CD14-positive monocyte (primary cell): ENCODE measurements around the gene ADAMTS17. TPM values are rescaled to one million over a fixed set of nuclear protein-coding genes. Genes with fewer than 3 reads are reported as not detected.

Experiments used
- DNase-seq, 3 donors: peaks; one replicate each; pipeline ENCODE4 v3.0.0-alpha.2; 2011 to 2022
- H2AFZ ChIP-seq: 2 replicates; pipeline ENCODE4 v1.6.0; 2012; ENCODE audit warnings: mild to moderate bottlenecking, low read depth, low read length, inconsistent platforms; ENCODE audit not compliant: insufficient read depth, poor library complexity, severe bottlenecking
- H3K27ac ChIP-seq, 2 donors: 1 replicate in 1 of 2; 2 replicates in 1 of 2; pipeline ENCODE4 v1.5.1; 2012 to 2013; ENCODE audit warnings: low read length in 2 of 2, control low read depth in 1 of 2, inconsistent platforms in 1 of 2, low read depth in 1 of 2, mild to moderate bottlenecking in 1 of 2
- H3K27me3 ChIP-seq, 2 donors: one replicate each; pipeline versions ENCODE4 v1.6.0 to v1.6.1; 2011 to 2013; ENCODE audit warnings: low read length in 2 of 2; ENCODE audit not compliant: control insufficient read depth in 2 of 2, insufficient read depth in 2 of 2
- H3K36me3 ChIP-seq, 2 donors: replicated peaks in 1 of 2; 1 replicate in 1 of 2; 2 replicates in 1 of 2; pipeline versions ENCODE4 v1.5.1 to v1.6.1; 2012 to 2013; ENCODE audit warnings: low read length in 2 of 2, control low read depth in 1 of 2, inconsistent platforms in 1 of 2, mild to moderate bottlenecking in 1 of 2; ENCODE audit not compliant: insufficient read depth in 2 of 2, control insufficient read depth in 1 of 2
- H3K4me1 ChIP-seq, 2 donors: 1 replicate in 1 of 2; 2 replicates in 1 of 2; pipeline versions ENCODE4 v1.5.1 to v1.6.1; 2012 to 2013; ENCODE audit warnings: low read length in 2 of 2, control low read depth in 1 of 2, inconsistent platforms in 1 of 2, mild to moderate bottlenecking in 1 of 2, moderate library complexity in 1 of 2; ENCODE audit not compliant: insufficient read depth in 2 of 2, control insufficient read depth in 1 of 2
- H3K4me2 ChIP-seq: replicated peaks from 2 replicates; pipeline ENCODE3; 2012; ENCODE audit warnings: low read length, moderate library complexity, mild to moderate bottlenecking; ENCODE audit not compliant: poor library complexity, severe bottlenecking; ENCODE audit errors: extremely low read depth
- H3K4me3 ChIP-seq, 3 experiments: fragments of 200-600 bp in 1 of 3; sonication (generic) in 1 of 3; replicated peaks in 1 of 3; 1 replicate in 2 of 3; 2 replicates in 1 of 3; pipeline ENCODE4 v1.5.1; 2011 to 2013; ENCODE audit warnings: low read length in 3 of 3, mild to moderate bottlenecking in 3 of 3, control low read depth in 2 of 3, low read depth in 2 of 3, inconsistent platforms in 1 of 3, moderate library complexity in 1 of 3
- H3K79me2 ChIP-seq: 2 replicates; pipeline ENCODE4 v1.6.0; 2012; ENCODE audit warnings: mild to moderate bottlenecking, control low read depth, inconsistent platforms, low read length, moderate library complexity; ENCODE audit not compliant: insufficient read depth
- H3K9ac ChIP-seq: 2 replicates; pipeline ENCODE4 v1.6.0; 2017; ENCODE audit warnings: low read length, mild to moderate bottlenecking; ENCODE audit not compliant: insufficient read depth, poor library complexity, severe bottlenecking
- H3K9me3 ChIP-seq, 2 donors: replicated peaks in 1 of 2; 1 replicate in 1 of 2; 2 replicates in 1 of 2; pipeline versions ENCODE4 v1.5.1 to v1.6.1; 2012 to 2013; ENCODE audit warnings: low read length in 2 of 2, control low read depth in 1 of 2; ENCODE audit not compliant: control insufficient read depth in 1 of 2, insufficient read depth in 1 of 2
- H4K20me1 ChIP-seq: 2 replicates; pipeline ENCODE4 v1.6.0; 2012; ENCODE audit warnings: mild to moderate bottlenecking, low read length, control low read depth, moderate library complexity; ENCODE audit not compliant: insufficient read depth
- H3K27ac Mint-ChIP-seq, 7 donors: one replicate each; pipeline ENCODE4 v1.8.0; 2020; ENCODE audit warnings: mild to moderate bottlenecking in 7 of 7, mixed read lengths in 7 of 7, moderate library complexity in 6 of 7, inconsistent platforms in 2 of 7
- H3K27me3 Mint-ChIP-seq, 3 donors: one replicate each; pipeline ENCODE4 v1.8.0; 2021 to 2022; ENCODE audit warnings: low read depth in 3 of 3, mild to moderate bottlenecking in 3 of 3, mixed read lengths in 3 of 3, moderate library complexity in 3 of 3, inconsistent platforms in 1 of 3
- H3K36me3 Mint-ChIP-seq, 2 donors: one replicate each; pipeline ENCODE4 v1.8.0; 2020; ENCODE audit warnings: mixed read lengths in 2 of 2, inconsistent platforms in 1 of 2, mild to moderate bottlenecking in 1 of 2
- H3K4me1 Mint-ChIP-seq: one replicate; pipeline ENCODE4 v1.8.0; 2020; ENCODE audit warnings: mild to moderate bottlenecking, mixed read lengths
- H3K4me3 Mint-ChIP-seq, 2 donors: one replicate each; pipeline ENCODE4 v1.8.0; 2020; ENCODE audit warnings: mild to moderate bottlenecking in 2 of 2, mixed read lengths in 2 of 2, moderate library complexity in 1 of 2
- H3K9me3 Mint-ChIP-seq, 7 donors: one replicate each; pipeline ENCODE4 v1.8.0; 2020 to 2022; ENCODE audit warnings: mixed read lengths in 7 of 7, mild to moderate bottlenecking in 6 of 7, moderate library complexity in 6 of 7, inconsistent platforms in 2 of 7
- WGBS: methylation state at CpG from one replicate; pipeline ENCODE4 v1.1.5; 2013; ENCODE audit warnings: missing lambda C conversion rate; ENCODE audit not compliant: insufficient coverage; 5-methylcytosine and 5-hydroxymethylcytosine counted together
- intact Hi-C, 2 donors: fragments of 100-400 bp; cut with micrococcal nuclease; formaldehyde crosslinking; loops; one replicate each; pipeline versions ENCODE4 v1.15.0 to v1.15.1; 2023
- polyA plus RNA-seq, 3 donors: library from polyadenylated mRNA; depleted of rRNA in 1 of 3; unstranded in 2 of 3; stranded (reverse) in 1 of 3; fragments of 300-500 nt in 2 of 3; fragments of >200 nt in 1 of 3; fragmentation: Illumina TruSeq in 2 of 3; gene quantifications; 1 replicate in 2 of 3; 2 replicates in 1 of 3; pipeline ENCODE4 v1.2.3, GENCODE V29; 2012 to 2021
- TF ChIP-seq, protein P1 (sequence below): fragments of 200-600 bp; IDR thresholded peaks from one replicate; pipeline ENCODE4 v1.8.0; 2022; ENCODE audit warnings: antibody characterized with exemption, mild to moderate bottlenecking

The ADAMTS17 gene
- polyA plus RNA-seq, 3 donors, result 0.03 to 0.25 TPM; not detected in 1

DNA sequence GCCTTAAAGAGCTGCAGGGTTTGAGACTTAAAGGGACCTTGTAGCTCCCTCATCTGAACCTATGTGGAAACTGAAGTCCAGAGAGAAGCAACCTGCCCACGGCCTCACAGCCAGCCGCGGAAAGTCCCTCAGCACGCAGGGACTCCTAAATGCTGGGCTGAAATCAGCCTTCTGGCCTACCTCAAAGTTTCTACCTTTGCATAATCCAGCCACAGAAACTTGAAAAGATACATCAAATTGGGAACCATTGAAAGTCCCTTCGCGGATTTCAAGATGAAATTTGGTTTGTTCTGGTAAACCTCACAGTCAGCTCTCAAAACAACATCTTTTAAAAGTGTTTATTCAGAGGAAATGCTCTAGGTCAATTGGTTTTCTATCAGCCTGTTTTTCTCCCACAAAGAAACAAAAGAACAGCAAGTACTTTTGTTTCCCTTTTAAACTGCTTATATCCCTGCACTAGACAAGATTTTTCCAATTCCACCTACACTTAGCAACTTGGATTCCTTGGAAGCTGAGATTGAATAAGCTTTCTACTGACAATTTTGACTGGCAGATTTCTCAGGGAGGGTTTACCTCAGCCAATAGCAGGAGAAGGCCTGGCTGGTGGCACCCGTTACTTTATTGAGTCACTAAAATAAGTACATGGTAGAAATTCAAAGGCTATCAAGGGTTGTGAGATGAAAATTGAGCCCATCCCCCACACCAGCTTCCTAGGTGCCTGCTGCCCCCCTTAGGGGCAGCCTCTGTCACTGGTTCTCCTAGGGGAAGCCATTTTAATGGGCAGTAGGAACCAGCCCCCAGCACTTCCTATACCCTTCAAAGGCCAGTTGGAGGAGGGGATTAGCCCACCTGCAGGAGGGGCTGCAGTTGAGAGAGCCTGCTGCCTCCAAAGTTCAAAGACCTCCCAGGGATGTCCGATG lies 171.2 kb downstream of the ADAMTS17 start:
- Histone ChIP-seq H2AFZ (no peak overlapping the region), H3K36me3 (no peaks in the 10 kb centered on the region), H3K4me2 (no peak overlapping the region), H3K9ac (no peak overlapping the region), H4K20me1 (no peaks in the 10 kb centered on the region), H3K4me1 (no peaks in the 10 kb centered on the region), H3K27me3 (no peaks in the 10 kb centered on the region), H3K9me3 (peaks cover 53 to 59% of the 10 kb centered on the region in 2 donors), H3K27ac (no peak overlapping the region), H3K4me3 (no peak overlapping the region), H3K79me2 (no peaks in the 10 kb centered on the region)
- no peaks in the 10 kb centered on the region for H3K36me3 Mint-ChIP-seq
- no peak overlapping the region for H3K4me3 Mint-ChIP-seq
- no peak for DNase-seq
- TF ChIP-seq, protein P1, sequence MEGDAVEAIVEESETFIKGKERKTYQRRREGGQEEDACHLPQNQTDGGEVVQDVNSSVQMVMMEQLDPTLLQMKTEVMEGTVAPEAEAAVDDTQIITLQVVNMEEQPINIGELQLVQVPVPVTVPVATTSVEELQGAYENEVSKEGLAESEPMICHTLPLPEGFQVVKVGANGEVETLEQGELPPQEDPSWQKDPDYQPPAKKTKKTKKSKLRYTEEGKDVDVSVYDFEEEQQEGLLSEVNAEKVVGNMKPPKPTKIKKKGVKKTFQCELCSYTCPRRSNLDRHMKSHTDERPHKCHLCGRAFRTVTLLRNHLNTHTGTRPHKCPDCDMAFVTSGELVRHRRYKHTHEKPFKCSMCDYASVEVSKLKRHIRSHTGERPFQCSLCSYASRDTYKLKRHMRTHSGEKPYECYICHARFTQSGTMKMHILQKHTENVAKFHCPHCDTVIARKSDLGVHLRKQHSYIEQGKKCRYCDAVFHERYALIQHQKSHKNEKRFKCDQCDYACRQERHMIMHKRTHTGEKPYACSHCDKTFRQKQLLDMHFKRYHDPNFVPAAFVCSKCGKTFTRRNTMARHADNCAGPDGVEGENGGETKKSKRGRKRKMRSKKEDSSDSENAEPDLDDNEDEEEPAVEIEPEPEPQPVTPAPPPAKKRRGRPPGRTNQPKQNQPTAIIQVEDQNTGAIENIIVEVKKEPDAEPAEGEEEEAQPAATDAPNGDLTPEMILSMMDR, result no peak
- 83% methylated on average over 5 of the region's 8 CpGs for WGBS
- peaks cover 3 to 38% (median 20%) of the 10 kb centered on the region in 7 donors for H3K9me3 Mint-ChIP-seq
- peaks cover 0 to 2% (median 2%) of the 10 kb centered on the region in 3 donors for H3K27me3 Mint-ChIP-seq
- intact Hi-C loops, result no loop called here
- no peak overlapping the region for H3K27ac Mint-ChIP-seq
- no peaks in the 10 kb centered on the region for H3K4me1 Mint-ChIP-seq

DNA sequence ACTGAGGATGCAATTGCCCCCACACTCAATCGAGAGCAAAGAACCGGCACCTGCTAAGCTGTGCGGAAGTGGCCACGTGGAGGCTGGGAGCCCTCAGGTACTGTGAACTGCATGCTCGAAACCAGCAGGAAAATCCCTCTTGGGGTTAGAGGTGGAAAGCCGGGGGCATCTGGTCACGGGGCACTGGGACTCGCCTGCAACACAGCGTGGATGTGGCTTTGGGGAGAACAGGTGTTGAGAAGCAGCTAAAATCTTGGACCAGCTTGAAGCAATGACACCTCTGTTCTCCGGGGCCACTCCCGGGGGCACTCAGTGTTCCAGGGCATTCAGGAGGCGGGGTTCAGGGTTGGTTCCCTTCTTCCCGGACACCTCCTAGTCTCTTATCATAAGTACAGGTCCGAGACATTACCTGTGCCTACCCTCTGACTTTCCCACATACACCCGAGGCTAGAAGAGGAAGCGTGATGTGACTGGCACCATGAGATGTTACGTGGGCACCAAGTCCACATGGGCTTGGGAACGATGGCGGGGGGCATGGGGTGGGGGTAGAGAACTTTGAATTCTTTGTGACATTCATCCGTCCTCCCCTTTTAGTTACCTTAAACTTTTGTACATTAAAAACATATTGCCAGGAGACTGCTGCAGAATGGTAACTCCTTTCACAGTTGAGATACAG lies 172.0 kb downstream of the ADAMTS17 start:
- intact Hi-C loops, result no loop called here
- Histone ChIP-seq H4K20me1 (no peaks in the 10 kb centered on the region), H3K4me1 (no peaks in the 10 kb centered on the region), H2AFZ (no peak overlapping the region), H3K27ac (no peak overlapping the region), H3K36me3 (no peaks in the 10 kb centered on the region), H3K27me3 (no peaks in the 10 kb centered on the region), H3K9ac (no peak overlapping the region), H3K9me3 (peaks cover 45 to 52% of the 10 kb centered on the region in 2 donors), H3K4me2 (no peak overlapping the region), H3K79me2 (no peaks in the 10 kb centered on the region), H3K4me3 (no peak overlapping the region)
- Mint-ChIP-seq H3K27me3 (peaks cover 0 to 2% (median 2%) of the 10 kb centered on the region in 3 donors), H3K27ac (no peak overlapping the region), H3K4me3 (no peak overlapping the region), H3K36me3 (no peaks in the 10 kb centered on the region), H3K9me3 (peaks cover 3 to 35% (median 15%) of the 10 kb centered on the region in 7 donors), H3K4me1 (no peaks in the 10 kb centered on the region)
- DNase-seq, result no peak
- TF ChIP-seq, protein P1, result no peak
- 93% methylated on average over 14 of the region's 20 CpGs for WGBS
